Testis (tissue), 2 donors: Measurements from ENCODE around the gene ABTB2.

Experiments
- CTCF ChIP-seq, 3 experiments: fragments of 450-650 bp in 2 of 3; fragments of 200-600 bp in 1 of 3; sonication (generic) in 1 of 3; IDR thresholded peaks; one replicate each; pipeline ENCODE4 v1.5.1; 2016 to 2019; ENCODE audit warnings: antibody characterized with exemption in 3 of 3, mild to moderate bottlenecking in 2 of 3, moderate library complexity in 1 of 3
- POLR2A ChIP-seq: fragments of 450-650 bp; IDR thresholded peaks from one replicate; pipeline ENCODE4 v1.6.1; 2017; ENCODE audit warnings: antibody characterized with exemption, mild to moderate bottlenecking, moderate library complexity

DNA sequence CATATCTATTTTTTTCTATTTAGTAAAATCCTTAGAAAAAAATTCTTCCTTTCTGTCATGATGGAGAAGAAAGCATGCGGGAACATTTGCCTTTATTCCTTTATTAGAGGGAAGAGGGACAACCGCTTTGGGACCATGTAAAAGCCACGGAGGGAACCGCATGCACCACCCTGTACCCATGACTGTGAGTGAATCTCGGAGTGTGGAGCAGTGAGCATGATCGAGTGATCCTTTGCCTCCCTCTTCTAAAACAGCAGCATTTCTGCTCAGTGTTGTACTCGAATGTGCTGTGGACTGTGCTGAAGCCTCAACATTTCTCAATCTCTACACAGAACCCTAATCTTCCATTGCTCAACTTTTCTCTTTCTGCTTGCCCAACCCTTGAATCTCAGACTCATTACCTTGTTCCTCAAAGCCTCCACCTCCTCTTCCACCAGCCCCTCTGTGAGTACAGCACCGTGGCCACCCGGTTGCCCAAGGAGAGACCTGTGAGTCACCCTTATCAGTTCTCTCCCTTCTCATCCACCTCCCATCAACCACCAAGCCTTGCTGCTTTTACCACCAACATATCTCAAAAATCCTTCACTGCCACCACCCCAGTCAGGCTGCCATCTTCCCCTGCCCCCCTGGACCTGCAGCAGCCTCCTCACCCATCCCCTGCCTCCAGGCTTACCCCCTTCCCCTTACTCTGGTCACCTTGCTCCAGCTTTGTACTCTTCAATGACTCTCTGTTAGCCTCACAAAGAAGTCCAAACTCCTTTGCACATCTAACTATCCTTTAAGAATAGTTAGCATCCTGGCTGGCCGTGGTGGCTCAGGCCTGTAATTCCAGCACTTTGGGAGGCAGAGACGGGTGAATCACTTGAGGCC is 149.3 kb downstream of the ABTB2 start:
- TF ChIP-seq CTCF (IDR thresholded peaks at IDR 0.05) (no peak), POLR2A (no peak)
